Endothelial cell of umbilical vein (primary cell): ENCODE data around the gene KCNK2. TPM values are rescaled to one million over a fixed set of nuclear protein-coding genes. Genes with fewer than 3 reads are reported as not detected.

ENCODE experiments used
- BruUV-seq: library from RNA; stranded (reverse); fragments of 400-500 nt; replicated peaks from 2 replicates; lab custom pipeline; 2021; lab: Mats Ljungman, UMichigan
- CTCF ChIA-PET: fragments of 300-600, 350-600 bp; sonication (Branson Sonifier 250); formaldehyde crosslinking; loops from one replicate; lab custom pipeline; 2021; ENCODE audit warnings: antibody characterized with exemption, inconsistent platforms; lab: Charles Lee
- POLR2A ChIA-PET: fragments of 300-600, 350-600 bp; sonication (Branson Sonifier 250); formaldehyde crosslinking; loops from one replicate; lab custom pipeline; 2021; ENCODE audit warnings: antibody characterized with exemption, inconsistent platforms; lab: Charles Lee
- DNase-seq: peaks from one replicate; pipeline ENCODE4 v3.0.0-alpha.2; 2011; ENCODE audit warnings: low read depth, low spot score
- FAIRE-seq: peaks from 2 replicates; lab custom pipeline; 2011; peaks lifted over from hg19 to GRCh38; lab: Jason Lieb, UNC
- H2AFZ ChIP-seq: 2 replicates; pipeline ENCODE4 v1.6.0; 2012; ENCODE audit warnings: low read depth, low read length, control low read depth, inconsistent platforms
- H3K27ac ChIP-seq: 2 replicates; pipeline ENCODE4 v1.5.1; 2011; ENCODE audit warnings: low read depth, mild to moderate bottlenecking, control low read depth, low read length, moderate library complexity; ENCODE audit not compliant: insufficient read depth
- H3K27me3 ChIP-seq, 2 experiments: 2 replicates each; pipeline versions ENCODE4 v1.6.0 to v1.6.1; 2011; ENCODE audit warnings: low read length in 2 of 2, mixed read lengths in 1 of 2; ENCODE audit not compliant: control insufficient read depth in 2 of 2, insufficient read depth in 2 of 2
- H3K36me3 ChIP-seq, 2 experiments: 2 replicates in 1 of 2; 3 replicates in 1 of 2; pipeline ENCODE4 v1.5.1; 2011; ENCODE audit warnings: low read length in 2 of 2, mild to moderate bottlenecking in 1 of 2, moderate library complexity in 1 of 2; ENCODE audit not compliant: control insufficient read depth in 2 of 2, insufficient read depth in 2 of 2; ENCODE audit errors: extremely low read depth in 1 of 2
- H3K4me1 ChIP-seq: 3 replicates; pipeline ENCODE4 v1.5.1; 2011; ENCODE audit warnings: mild to moderate bottlenecking, low read length; ENCODE audit not compliant: control insufficient read depth, insufficient read depth; ENCODE audit errors: extremely low read depth
- H3K4me2 ChIP-seq: 2 replicates; pipeline ENCODE4 v1.6.1; 2011; ENCODE audit warnings: low read length, control low read depth, mixed read lengths; ENCODE audit not compliant: insufficient read depth
- H3K4me3 ChIP-seq, 3 experiments: fragments of 200-600 bp in 1 of 3; sonication (generic), shearing (Covaris generic) in 1 of 3; replicated peaks in 1 of 3; 2 replicates each; pipeline ENCODE4 v1.5.1; 2011 to 2016; ENCODE audit warnings: control low read depth in 3 of 3, low read length in 3 of 3, mild to moderate bottlenecking in 2 of 3, inconsistent platforms in 1 of 3, low read depth in 1 of 3, moderate library complexity in 1 of 3; ENCODE audit not compliant: insufficient read depth in 1 of 3
- H3K79me2 ChIP-seq: 2 replicates; pipeline ENCODE4 v1.6.0; 2012; ENCODE audit warnings: low read length, inconsistent platforms; ENCODE audit not compliant: control insufficient read depth, insufficient read depth
- H3K9ac ChIP-seq: replicated peaks from 2 replicates; pipeline ENCODE3; 2011; ENCODE audit warnings: low read length, control low read depth; ENCODE audit not compliant: insufficient read depth; ENCODE audit errors: extremely low read depth
- H3K9me1 ChIP-seq: replicated peaks from 3 replicates; pipeline ENCODE4 v1.6.0; 2011; ENCODE audit warnings: mild to moderate bottlenecking, low read length; ENCODE audit not compliant: control insufficient read depth, insufficient read depth; ENCODE audit errors: extremely low read depth
- H3K9me3 ChIP-seq: replicated peaks from 2 replicates; pipeline ENCODE4 v1.5.1; 2012; ENCODE audit warnings: low read length, inconsistent platforms; ENCODE audit not compliant: control insufficient read depth, insufficient read depth
- H4K20me1 ChIP-seq: replicated peaks from 2 replicates; pipeline ENCODE3; 2011; ENCODE audit warnings: mild to moderate bottlenecking, low read length; ENCODE audit not compliant: control insufficient read depth, insufficient read depth; ENCODE audit errors: extremely low read depth
- CTCF ChIP-seq, 2 donors: IDR thresholded peaks; 1 replicate in 1 of 2; 2 replicates in 1 of 2; pipeline ENCODE4 v1.5.1; 2011; ENCODE audit warnings: low read length in 2 of 2, mild to moderate bottlenecking in 2 of 2, moderate library complexity in 2 of 2, control low read depth in 1 of 2, inconsistent platforms in 1 of 2, low read depth in 1 of 2; ENCODE audit not compliant: insufficient read depth in 1 of 2; ENCODE audit errors: extremely low read depth in 1 of 2
- EZH2 ChIP-seq: IDR thresholded peaks from 2 replicates; pipeline ENCODE4 v1.6.1; 2012; ENCODE audit warnings: borderline replicate concordance, low read depth, mild to moderate bottlenecking, moderate library complexity, low read length, inconsistent platforms; ENCODE audit not compliant: severe bottlenecking
- FOS ChIP-seq: IDR thresholded peaks from 2 replicates; pipeline ENCODE4 v1.6.1; 2011; ENCODE audit warnings: mild to moderate bottlenecking, low read length, moderate library complexity, borderline replicate concordance; ENCODE audit not compliant: insufficient read depth
- GATA2 ChIP-seq: IDR thresholded peaks from 2 replicates; pipeline ENCODE4 v1.7.0; 2011; ENCODE audit warnings: low read depth, mild to moderate bottlenecking, moderate library complexity, mixed read lengths, low read length; ENCODE audit not compliant: insufficient read length, insufficient read depth
- JUN ChIP-seq: IDR thresholded peaks from 2 replicates; pipeline ENCODE4 v1.6.1; 2011; ENCODE audit warnings: borderline replicate concordance, low read depth; ENCODE audit not compliant: insufficient read length, insufficient read depth
- MAX ChIP-seq: IDR thresholded peaks from 2 replicates; pipeline ENCODE4 v1.6.1; 2011; ENCODE audit not compliant: insufficient read depth, insufficient read length
- MYC ChIP-seq: IDR thresholded peaks from one replicate; pipeline ENCODE4 v1.6.1; 2011; ENCODE audit warnings: mild to moderate bottlenecking, low read depth, low read length
- POLR2A ChIP-seq: IDR thresholded peaks from 2 replicates; pipeline ENCODE4 v1.6.1; 2012; ENCODE audit warnings: low read depth, mild to moderate bottlenecking, control low read depth, low read length
- POLR2AphosphoS5 ChIP-seq: IDR thresholded peaks from 2 replicates; pipeline ENCODE4 v1.6.1; 2012; ENCODE audit warnings: low read depth, mild to moderate bottlenecking, control low read depth, low read length, moderate library complexity; ENCODE audit not compliant: insufficient read depth
- dilution Hi-C: fragments of 300-500 bp; cut with MboI; formaldehyde crosslinking; loops from one replicate; pipeline ENCODE4 v1.15.0; 2019; ENCODE audit warnings: low sequenced_read_pairs; ENCODE audit not compliant: extremely low pct_ligation_motif_present
- intact Hi-C: fragments of 100-400 bp; cut with micrococcal nuclease; formaldehyde crosslinking; loops from one replicate; pipeline ENCODE4 v1.10.0; 2022
- polyA plus RNA-seq, 4 experiments: library from polyadenylated mRNA; depleted of rRNA in 3 of 4; stranded (reverse) in 3 of 4; unstranded in 1 of 4; fragments of >200 nt; gene quantifications; 2 replicates each; pipeline versions ENCODE4 v1.2.1 to v1.2.3, GENCODE V29; 2011 to 2012; ENCODE audit warnings: missing spikeins in 1 of 4
- total RNA-seq: library from RNA; stranded (reverse); gene quantifications from 2 replicates; pipeline ENCODE4 v1.2.3, GENCODE V29; 2021

KCNK2 gene
- total and polyA plus RNA-seq, 2 donors (not counting 3 experiments of a cell fraction or from before 2014, with no cell fraction given) = 0.08 to 0.46 TPM

- Histone ChIP-seq H3K79me2 (no peaks in the 10 kb centered on the region), H3K4me2 (no peak overlapping the region), H3K27me3 (no peaks in the 10 kb centered on the region), H3K4me3 (no peak overlapping the region), H3K27ac (no peak overlapping the region), H3K36me3 (no peaks in the 10 kb centered on the region), H3K4me1 (no peaks in the 10 kb centered on the region), H3K9me1 (no peaks in the 10 kb centered on the region), H4K20me1 (no peaks in the 10 kb centered on the region), H3K9me3 (no peaks in the 10 kb centered on the region), H2AFZ (no peak overlapping the region), H3K9ac (no peak overlapping the region)
- DNase-seq (no peak), FAIRE-seq (no peak)
- POLR2A ChIA-PET = no interaction called here
- intact Hi-C loops (no loop called here), dilution Hi-C loops (no loop called here)
- TF ChIP-seq POLR2AphosphoS5 = no peak
- no TSS peak for BruUV-seq
- CTCF ChIA-PET = interaction anchor here (0.7 kb wide), 1 partner anchor 98 kb away, joined by 3 read pairs; no protein-coding TSS in a partner anchor
These were observed 185.0 kb downstream of the KCNK2 start for GRCh38 chr1:215267495-215267894.

- Histone ChIP-seq H3K9me1 (no peaks in the 10 kb centered on the region), H4K20me1 (no peaks in the 10 kb centered on the region), H3K27ac (no peak overlapping the region), H3K4me3 (no peak overlapping the region), H3K9ac (no peak overlapping the region), H3K4me2 (no peak overlapping the region), H3K4me1 (peaks cover 15% of the 10 kb centered on the region), H2AFZ (no peak overlapping the region), H3K9me3 (no peaks in the 10 kb centered on the region), H3K27me3 (no peaks in the 10 kb centered on the region), H3K79me2 (no peaks in the 10 kb centered on the region), H3K36me3 (no peaks in the 10 kb centered on the region)
- BruUV-seq = no TSS peak
- intact Hi-C loops (no loop called here), dilution Hi-C loops (no loop called here)
- no peak for FAIRE-seq
- CTCF ChIA-PET = no interaction called here
- DNase-seq = no peak
- TF ChIP-seq MAX (no peak), JUN (no peak), CTCF (IDR thresholded peaks at IDR 0.05; ENCODE audit: extremely low read depth in 1 of 2, insufficient read depth in 1 of 2, low read depth in 1 of 2, low read length in 2 of 2) (no peak), MYC (no peak), POLR2A (no peak), FOS (no peak), POLR2AphosphoS5 (no peak), GATA2 (no peak), EZH2 (no peak)
- POLR2A ChIA-PET = no interaction called here
These were observed 187.4 kb downstream of the KCNK2 start for GRCh38 chr1:215269955-215270354.
